ENCODE measurements around the gene CFAP100.

Gene CFAP100

GRCh38 chr3:126476166-126477060 lies 81.7 kb downstream of the CFAP100 start:
- peak; percentile 27 for DNase-seq (ENCODE audit: low read depth)
- peak overlapping the region; percentile 85 for H3K4me3 ChIP-seq (ENCODE audit: control insufficient read depth, low read depth, low read length)
- TF ChIP-seq, protein P1, sequence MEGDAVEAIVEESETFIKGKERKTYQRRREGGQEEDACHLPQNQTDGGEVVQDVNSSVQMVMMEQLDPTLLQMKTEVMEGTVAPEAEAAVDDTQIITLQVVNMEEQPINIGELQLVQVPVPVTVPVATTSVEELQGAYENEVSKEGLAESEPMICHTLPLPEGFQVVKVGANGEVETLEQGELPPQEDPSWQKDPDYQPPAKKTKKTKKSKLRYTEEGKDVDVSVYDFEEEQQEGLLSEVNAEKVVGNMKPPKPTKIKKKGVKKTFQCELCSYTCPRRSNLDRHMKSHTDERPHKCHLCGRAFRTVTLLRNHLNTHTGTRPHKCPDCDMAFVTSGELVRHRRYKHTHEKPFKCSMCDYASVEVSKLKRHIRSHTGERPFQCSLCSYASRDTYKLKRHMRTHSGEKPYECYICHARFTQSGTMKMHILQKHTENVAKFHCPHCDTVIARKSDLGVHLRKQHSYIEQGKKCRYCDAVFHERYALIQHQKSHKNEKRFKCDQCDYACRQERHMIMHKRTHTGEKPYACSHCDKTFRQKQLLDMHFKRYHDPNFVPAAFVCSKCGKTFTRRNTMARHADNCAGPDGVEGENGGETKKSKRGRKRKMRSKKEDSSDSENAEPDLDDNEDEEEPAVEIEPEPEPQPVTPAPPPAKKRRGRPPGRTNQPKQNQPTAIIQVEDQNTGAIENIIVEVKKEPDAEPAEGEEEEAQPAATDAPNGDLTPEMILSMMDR (conservative IDR thresholded peaks at IDR 0.05; ENCODE audit: control insufficient read depth, insufficient read depth, low read depth, low read length) = no peak

DNA sequence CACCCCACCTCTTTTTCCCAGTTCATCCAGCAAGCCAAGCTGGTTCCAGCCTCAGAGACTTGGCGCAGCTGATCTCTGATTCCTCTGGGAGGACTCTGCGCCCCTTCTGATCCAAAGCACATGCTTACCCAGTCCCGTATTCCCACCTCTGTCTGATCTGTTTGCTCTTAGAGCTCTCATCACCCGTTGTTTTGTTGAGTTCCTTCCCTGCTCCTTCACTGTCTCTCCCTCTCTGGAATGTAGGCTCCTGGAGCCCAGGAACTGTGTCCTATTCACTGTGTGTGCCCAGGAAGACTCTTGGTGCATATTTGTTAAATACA lies 82.3 kb downstream of the CFAP100 start:
- no peak for DNase-seq (ENCODE audit: low read depth)

DNA sequence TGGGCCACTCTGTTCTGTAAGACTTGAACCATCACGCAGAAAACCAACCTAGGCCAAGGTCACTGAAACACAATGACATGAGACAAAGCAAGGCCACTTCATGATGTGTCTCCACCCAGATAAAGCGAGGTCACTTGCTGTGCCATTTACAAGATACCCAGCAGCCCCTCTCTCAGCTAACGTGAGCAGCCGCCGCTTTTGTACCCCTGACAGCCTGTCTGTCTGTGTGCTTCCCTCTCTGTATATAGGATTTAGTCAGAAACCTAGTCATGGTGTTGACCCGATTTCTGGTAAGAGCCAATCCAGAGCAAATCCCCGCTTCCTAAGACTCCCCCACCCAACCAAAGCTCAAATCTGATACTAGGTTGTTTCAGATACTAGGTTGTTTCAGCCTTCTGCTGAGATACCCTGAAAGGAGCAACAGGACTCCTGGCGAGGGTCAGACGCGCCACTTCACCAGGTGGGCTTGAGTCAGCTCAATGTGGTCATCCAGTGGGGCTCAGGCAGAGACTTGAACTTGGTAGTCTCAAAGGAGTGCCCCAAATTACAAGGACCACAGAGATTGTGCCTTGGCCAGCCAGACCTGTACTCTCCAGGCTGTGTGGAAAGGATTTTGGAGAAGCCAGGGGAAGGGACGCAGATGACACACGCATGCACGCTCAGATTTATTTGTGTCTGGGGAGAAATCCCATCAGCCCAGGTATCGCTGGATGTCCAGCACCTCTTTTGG lies 84.0 kb downstream of the CFAP100 start:
- no peak overlapping the region for H3K4me3 ChIP-seq (ENCODE audit: control insufficient read depth, low read depth, low read length)
- TF ChIP-seq, protein P1 (conservative IDR thresholded peaks at IDR 0.05; ENCODE audit: control insufficient read depth, insufficient read depth, low read depth, low read length) = no peak
- no peak for DNase-seq (ENCODE audit: low read depth)

More for the DNA sequence above, 82.3 kb downstream of the CFAP100 start:
- TF ChIP-seq, protein P1 (conservative IDR thresholded peaks at IDR 0.05; ENCODE audit: control insufficient read depth, insufficient read depth, low read depth, low read length) = no peak
- no peak overlapping the region for H3K4me3 ChIP-seq (ENCODE audit: control insufficient read depth, low read depth, low read length)

- TF ChIP-seq, protein P1 (conservative IDR thresholded peaks at IDR 0.05; ENCODE audit: control insufficient read depth, insufficient read depth, low read depth, low read length) = no peak
- DNase-seq (ENCODE audit: low read depth) = no peak
- no peak overlapping the region for H3K4me3 ChIP-seq (ENCODE audit: control insufficient read depth, low read depth, low read length)
Measured at GRCh38 chr3:126479642-126480041, 84.9 kb downstream of the CFAP100 start.

DNA sequence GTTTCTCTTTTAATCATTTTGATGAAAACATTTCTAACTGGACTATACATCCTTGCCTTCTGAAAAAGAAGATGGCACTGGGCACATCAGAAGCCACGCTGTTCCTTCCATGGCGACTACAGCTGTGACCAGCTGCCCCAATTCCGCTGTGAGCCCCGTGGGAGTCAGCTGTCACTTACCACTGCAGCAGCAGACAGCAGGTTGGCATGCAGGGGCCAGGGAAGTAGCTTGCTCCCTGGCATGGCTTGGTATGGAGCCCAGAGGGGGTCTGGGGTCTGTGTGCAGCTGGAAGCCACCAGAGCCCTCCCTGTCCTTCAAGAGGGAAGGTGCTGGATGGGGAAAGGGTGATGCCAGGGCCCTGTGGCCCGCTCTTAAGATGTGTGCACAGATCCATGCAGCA lies 85.5 kb downstream of the CFAP100 start:
- no peak for DNase-seq (ENCODE audit: low read depth)
- no peak overlapping the region for H3K4me3 ChIP-seq (ENCODE audit: control insufficient read depth, low read depth, low read length)
- TF ChIP-seq, protein P1 (conservative IDR thresholded peaks at IDR 0.05; ENCODE audit: control insufficient read depth, insufficient read depth, low read depth, low read length) = no peak

- TF ChIP-seq, protein P1 (conservative IDR thresholded peaks at IDR 0.05; ENCODE audit: control insufficient read depth, insufficient read depth, low read depth, low read length) = no peak
- no peak for DNase-seq (ENCODE audit: low read depth)
- no peak overlapping the region for H3K4me3 ChIP-seq (ENCODE audit: control insufficient read depth, low read depth, low read length)
Measured at GRCh38 chr3:126480861-126481260, 86.2 kb downstream of the CFAP100 start.

All from fibroblast of mammary gland (primary cell).